SU-DHL-6 (cell line): ENCODE data around the gene KLHDC7B.

ENCODE experiments used
- CTCF ChIP-seq: fragments of 200-600 bp; sonication (generic); IDR thresholded peaks from one replicate; pipeline ENCODE4 v1.5.1; 2017; ENCODE audit warnings: antibody characterized with exemption, mild to moderate bottlenecking, low read length, moderate library complexity; ENCODE audit not compliant: insufficient read depth, poor library complexity, severe bottlenecking
- EZH2phosphoT487 ChIP-seq: fragments of 200-600 bp; sonication (generic), shearing (Covaris generic); conservative IDR thresholded peaks from 2 replicates; pipeline ENCODE4 v1.6.1; 2018; ENCODE audit warnings: mild to moderate bottlenecking, antibody characterized with exemption, low read length, moderate library complexity, mixed read lengths

- TF ChIP-seq CTCF (no peak), EZH2phosphoT487 (no peak)
Measured at GRCh38 chr22:50523806-50524675, 21.7 kb upstream of the KLHDC7B start.
